Small intestine (tissue), 7 donors: ENCODE measurements around the gene LSM5. TPM values are rescaled to one million over a fixed set of nuclear protein-coding genes. Genes with fewer than 3 reads are reported as not detected.

Experiments
- DNase-seq, 2 donors: peaks; one replicate each; pipeline versions ENCODE4 v3.0.0 to v3.0.0-alpha.2; 2013
- FAIRE-seq: peaks from 2 replicates; lab custom pipeline; 2012; peaks lifted over from hg19 to GRCh38; lab: Jason Lieb, UNC
- H3K27ac ChIP-seq, 3 donors: one replicate each; pipeline ENCODE4 v1.5.1; 2013; ENCODE audit warnings: low read length in 2 of 3, mild to moderate bottlenecking in 2 of 3, control low read depth in 1 of 3, inconsistent platforms in 1 of 3, low read depth in 1 of 3, moderate library complexity in 1 of 3
- H3K27me3 ChIP-seq, 3 donors: one replicate each; pipeline ENCODE4 v1.6.1; 2013; ENCODE audit warnings: low read length in 3 of 3, inconsistent platforms in 1 of 3; ENCODE audit not compliant: control insufficient read depth in 3 of 3, insufficient read depth in 3 of 3
- H3K36me3 ChIP-seq, 3 donors: one replicate each; pipeline ENCODE4 v1.6.1; 2013; ENCODE audit warnings: low read length in 3 of 3, inconsistent platforms in 1 of 3, low read depth in 1 of 3, mild to moderate bottlenecking in 1 of 3, moderate library complexity in 1 of 3; ENCODE audit not compliant: control insufficient read depth in 3 of 3, insufficient read depth in 2 of 3
- H3K4me1 ChIP-seq, 3 donors: one replicate each; pipeline ENCODE4 v1.6.1; 2013; ENCODE audit warnings: low read length in 2 of 3, inconsistent platforms in 1 of 3, low read depth in 1 of 3, mild to moderate bottlenecking in 1 of 3, moderate library complexity in 1 of 3; ENCODE audit not compliant: control insufficient read depth in 3 of 3, insufficient read depth in 2 of 3
- H3K4me3 ChIP-seq, 3 donors: one replicate each; pipeline ENCODE4 v1.5.1; 2013; ENCODE audit warnings: low read length in 3 of 3, control low read depth in 1 of 3, inconsistent platforms in 1 of 3, low read depth in 1 of 3, mild to moderate bottlenecking in 1 of 3, moderate library complexity in 1 of 3
- H3K9me3 ChIP-seq, 2 donors: one replicate each; pipeline ENCODE4 v1.6.1; 2013; ENCODE audit warnings: low read depth in 1 of 2, low read length in 1 of 2; ENCODE audit not compliant: control insufficient read depth in 2 of 2, insufficient read depth in 1 of 2
- WGBS, 3 donors: extraction: QIAGEN DNeasy Blood & Tissue Kit; methylation state at CpG; one replicate each; pipeline ENCODE4 v1.1.7; 2013; 5-methylcytosine and 5-hydroxymethylcytosine counted together
- polyA plus RNA-seq, 4 donors: library from polyadenylated mRNA; stranded (reverse) in 3 of 4; unstranded in 1 of 4; fragments of 200-250 nt in 3 of 4; fragments of 120-200 nt in 1 of 4; gene quantifications; one replicate each; pipeline versions ENCODE4 v1.2.1 to v1.2.3, GENCODE V29; 2013
- donor health status: healthy with polysubstance abuse.
- donor health status: control.
- donor health status: control.
- donor health status: Bipolar disorder and iron deficiency.
- donor health status: healthy.

Gene LSM5
- polyA plus RNA-seq, 4 donors: 56.7 to 126 (median 67.7) TPM

GRCh38 chr7:32436146-32436928 is 53.8 kb downstream of the LSM5 start:
- Histone ChIP-seq H3K4me1 (no peaks in the 10 kb centered on the region), H3K4me3 (no peak overlapping the region), H3K36me3 (no peaks in the 10 kb centered on the region), H3K27me3 (peaks cover 0 to 4% (median 0%) of the 10 kb centered on the region in 3 donors), H3K27ac (no peak overlapping the region), H3K9me3 (no peaks in the 10 kb centered on the region)
- DNase-seq: no peak
- 91 to 94% (median 93%) methylated on average over 5 of the region's 5 CpGs for WGBS, 3 donors
- no peak for FAIRE-seq

Other genes starting within 250 kb of the LSM5 start
- 10 to 100 TPM in 3 of 4 donors, 1 to 10 TPM in 1; 8.4 to 41.7 (median 17.6) TPM for gene AVL9, start 5.1 kb upstream of the LSM5 start, polyA plus RNA-seq